IPS-18c (cell line): Measurements from ENCODE around the gene ZNF618.

Source experiments
- H3K4me3 ChIP-seq: 2 replicates; pipeline ENCODE4 v1.7.0; 2013; ENCODE audit warnings: low read depth, mild to moderate bottlenecking, low read length, moderate library complexity; ENCODE audit not compliant: insufficient read depth
- H3K9me3 ChIP-seq: one replicate; pipeline ENCODE4 v1.6.1; 2013; ENCODE audit warnings: mild to moderate bottlenecking, low read length, moderate library complexity; ENCODE audit not compliant: control insufficient read depth, insufficient read depth

ZNF618 gene

DNA sequence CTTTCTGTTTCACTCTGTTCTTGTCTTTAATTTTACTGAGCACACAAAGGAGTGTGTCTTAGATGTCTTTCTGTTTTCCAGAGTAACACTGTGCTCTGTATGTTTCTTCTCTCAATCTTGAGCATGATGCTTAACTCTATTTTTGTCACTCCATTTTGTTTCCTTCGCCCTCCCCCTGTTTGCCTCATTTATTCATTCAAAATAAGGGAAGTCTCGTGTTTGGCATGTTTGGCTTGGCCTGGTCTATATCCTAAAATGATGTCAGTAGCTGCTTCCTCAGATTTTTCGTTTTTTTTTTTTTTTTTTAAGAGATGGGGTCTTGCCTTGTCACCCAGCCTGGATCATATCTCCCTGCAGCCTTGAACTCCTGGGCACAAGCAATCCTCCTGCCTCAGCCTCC lies 22.0 kb downstream of the ZNF618 start:
- no peak overlapping the region for H3K4me3 ChIP-seq
- H3K9me3 ChIP-seq = no peaks in the 10 kb centered on the region

DNA sequence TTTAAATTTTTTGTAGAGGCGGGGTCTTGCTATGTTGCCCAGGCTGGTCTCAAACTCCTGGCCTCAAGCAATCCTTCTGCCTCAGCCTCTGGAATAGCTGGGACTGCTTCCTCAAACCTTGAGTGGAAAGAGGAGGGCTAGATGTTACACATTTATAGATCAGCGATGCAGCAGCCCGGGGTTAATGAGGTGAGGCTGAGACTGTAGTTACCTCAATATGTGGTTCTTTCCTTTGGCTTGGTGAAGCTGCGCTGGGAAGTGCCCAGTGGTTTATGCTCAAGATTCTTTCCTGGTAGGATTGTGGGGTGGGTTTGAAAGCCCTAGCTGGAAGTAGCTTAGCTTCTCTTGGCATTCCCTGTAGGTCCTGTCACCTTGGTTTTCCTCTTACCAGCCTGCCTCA lies 22.5 kb downstream of the ZNF618 start:
- H3K4me3 ChIP-seq = no peak overlapping the region
- no peaks in the 10 kb centered on the region for H3K9me3 ChIP-seq

DNA sequence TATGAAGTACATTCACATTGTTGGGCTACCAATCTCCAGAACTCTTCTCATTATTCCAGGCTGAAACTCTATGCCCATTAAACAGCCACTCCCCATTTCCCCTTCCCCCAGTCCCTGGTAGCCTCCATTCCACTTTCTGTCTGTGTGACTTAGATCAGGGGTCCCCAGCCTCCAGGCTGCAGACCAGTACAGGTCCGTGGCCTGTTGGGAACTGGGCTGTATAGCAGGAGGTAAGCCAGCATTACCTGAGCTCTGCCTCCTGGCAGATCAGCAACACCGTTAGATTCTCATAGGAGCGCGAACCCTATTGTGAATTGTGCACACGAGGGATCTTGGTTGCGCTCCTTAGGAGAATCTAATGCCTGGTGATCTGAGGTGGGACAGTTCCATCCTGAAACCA lies 23.1 kb downstream of the ZNF618 start:
- H3K9me3 ChIP-seq = no peaks in the 10 kb centered on the region

DNA sequence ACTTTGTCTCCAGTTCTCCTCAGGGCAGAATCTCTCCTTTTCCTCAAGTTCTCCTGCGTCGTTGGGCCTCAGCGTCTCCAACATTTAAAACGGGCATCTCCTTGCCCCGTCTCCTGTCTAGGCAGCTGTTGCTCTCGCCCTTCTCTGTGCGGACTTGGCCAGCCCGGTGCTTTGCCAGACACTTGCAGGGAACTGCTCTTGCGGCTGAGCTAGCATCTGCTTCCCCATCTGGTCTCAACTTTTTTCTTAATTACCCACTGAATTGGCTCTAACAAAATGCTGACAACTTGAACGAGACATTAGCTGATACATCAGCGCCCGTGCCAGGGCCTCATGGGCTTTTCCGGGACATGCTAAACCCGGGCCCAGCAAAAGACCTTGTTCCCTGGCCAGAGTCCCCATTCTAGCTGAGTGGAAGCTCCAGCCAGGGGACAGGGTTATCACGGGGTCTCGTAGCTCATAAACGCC lies 25.1 kb downstream of the ZNF618 start:
- Histone ChIP-seq H3K9me3 (no peaks in the 10 kb centered on the region), H3K4me3 (no peak overlapping the region)

More for the DNA sequence above, 23.1 kb downstream of the ZNF618 start:
- no peak overlapping the region for H3K4me3 ChIP-seq

DNA sequence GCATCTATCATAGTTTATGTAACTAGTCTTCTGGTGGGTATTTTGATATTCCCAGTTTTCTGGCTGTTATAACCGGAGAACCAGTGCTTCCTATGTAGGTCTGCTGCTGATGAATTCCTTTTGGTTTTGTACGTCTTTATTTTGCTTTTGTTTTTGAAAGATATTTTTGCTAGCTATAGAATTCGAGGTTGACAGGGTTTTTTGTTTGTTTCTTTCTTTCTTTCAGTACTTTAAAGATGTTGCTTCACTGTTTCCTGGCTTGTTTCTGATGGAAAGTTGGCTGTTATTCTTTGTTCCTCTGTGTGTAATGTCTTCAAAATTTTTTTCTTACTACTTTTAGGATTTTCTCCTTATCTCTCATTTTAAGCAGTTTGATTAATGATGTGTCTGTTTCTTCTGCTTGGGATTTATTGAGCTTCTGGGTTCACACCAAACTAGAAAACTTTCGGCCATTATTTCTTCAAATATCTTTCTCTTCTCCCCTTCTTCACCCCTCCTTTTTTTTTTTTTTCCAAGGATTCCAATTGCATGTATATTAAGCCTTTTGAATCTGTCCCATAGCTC lies 27.5 kb downstream of the ZNF618 start:
- Histone ChIP-seq H3K4me3 (no peak overlapping the region), H3K9me3 (no peaks in the 10 kb centered on the region)

DNA sequence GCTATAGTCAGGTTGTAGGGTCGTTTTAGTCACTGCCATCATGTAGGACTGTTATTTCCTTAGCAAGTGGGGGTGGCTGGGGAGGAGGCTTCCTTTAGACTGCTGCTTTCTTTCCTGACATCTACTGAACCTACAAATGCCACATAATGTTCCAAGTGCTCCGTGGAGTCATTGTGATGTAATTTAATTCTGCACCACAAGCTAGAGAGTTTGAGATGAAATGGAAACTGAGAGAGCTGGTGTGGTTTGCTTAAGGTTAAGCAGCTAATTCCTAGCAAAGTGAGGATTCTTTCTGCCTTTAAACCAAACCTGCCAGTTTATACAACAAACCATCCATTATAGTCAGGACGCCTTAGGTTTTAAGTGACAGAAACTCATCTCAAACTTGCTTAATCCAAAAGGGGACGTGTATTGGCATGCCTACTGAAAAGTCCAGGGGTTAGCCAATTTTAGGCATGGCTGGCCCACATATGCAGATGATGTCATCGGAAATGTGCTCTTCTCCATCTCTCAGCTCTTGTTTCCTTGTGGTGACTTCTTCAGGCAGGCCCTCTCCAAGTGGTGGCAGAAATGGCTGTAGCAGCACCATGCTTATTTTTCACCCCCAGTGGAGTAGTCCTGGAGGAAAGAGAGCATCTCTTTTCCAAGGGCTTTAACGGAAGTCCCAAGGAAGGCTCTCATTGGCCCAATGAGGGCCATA lies 30.5 kb downstream of the ZNF618 start:
- Histone ChIP-seq H3K4me3 (no peak overlapping the region), H3K9me3 (no peaks in the 10 kb centered on the region)

DNA sequence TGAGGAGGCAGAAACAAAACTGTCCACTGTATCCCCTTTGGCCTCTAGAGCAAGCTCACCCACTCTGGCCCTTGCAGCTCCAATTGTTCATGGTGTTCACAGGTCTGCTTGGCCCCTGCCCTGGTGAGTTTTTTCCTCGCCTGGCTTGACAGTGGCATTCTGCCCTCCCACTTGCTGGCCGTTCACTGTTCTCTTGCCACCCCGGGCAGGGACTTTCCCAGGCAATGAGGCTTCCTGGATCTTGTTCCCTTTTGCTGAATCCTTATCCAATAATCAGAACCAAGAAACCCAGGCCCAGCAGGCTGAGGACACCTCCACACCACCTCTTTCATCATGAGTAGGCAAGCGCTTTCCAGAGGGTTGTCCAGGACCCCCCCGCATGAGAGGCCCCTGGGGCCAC lies 31.2 kb downstream of the ZNF618 start:
- Histone ChIP-seq H3K9me3 (no peaks in the 10 kb centered on the region), H3K4me3 (no peak overlapping the region)

DNA sequence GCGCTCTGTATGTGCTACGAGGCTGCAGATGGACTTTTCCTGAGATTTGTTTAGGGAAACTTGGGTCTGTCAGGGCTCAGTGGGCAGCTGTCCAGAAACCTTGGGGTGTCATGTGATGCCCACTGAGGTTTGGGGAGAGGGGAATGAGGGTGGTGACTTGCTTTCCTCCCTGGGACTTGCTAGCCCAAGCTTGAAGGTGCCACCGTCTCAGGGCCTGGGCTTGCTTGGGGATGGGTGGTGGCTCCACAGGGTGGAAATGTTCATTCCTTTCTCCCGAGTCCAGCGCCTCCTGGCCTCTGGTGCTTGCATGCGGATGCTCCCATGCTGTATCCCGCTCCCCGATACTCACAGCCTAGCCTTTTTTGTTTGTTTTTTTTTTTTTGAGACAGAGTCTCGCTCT lies 33.3 kb downstream of the ZNF618 start:
- no peaks in the 10 kb centered on the region for H3K9me3 ChIP-seq

DNA sequence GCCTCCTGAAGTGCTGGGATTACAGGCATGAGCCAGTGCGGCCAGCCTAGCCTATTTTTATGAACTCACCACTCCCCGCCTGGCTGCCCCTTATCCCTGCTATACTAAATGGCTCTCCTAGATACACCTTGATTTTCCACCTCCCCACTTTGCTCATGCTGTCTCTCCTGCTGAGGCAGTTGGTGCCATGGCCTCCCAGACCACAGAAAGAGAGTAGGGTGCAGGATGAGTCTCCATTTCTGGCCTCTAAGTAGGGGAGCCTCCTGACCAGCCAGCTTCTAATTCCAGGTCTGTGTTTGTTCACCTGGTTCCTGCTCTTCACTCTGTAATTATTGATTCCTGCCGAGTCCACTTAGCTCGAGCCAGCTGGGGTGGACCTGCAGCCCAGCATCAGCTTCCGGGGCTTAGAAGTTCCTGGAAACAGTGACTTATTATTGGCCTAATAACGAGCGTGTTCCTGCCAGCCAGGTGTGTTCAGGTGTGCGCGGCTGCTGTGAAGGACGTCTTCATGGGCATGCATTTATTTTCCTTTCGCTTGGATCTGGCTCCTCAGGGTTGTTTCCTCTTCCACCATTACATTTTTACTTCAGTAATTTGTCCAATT lies 34.0 kb downstream of the ZNF618 start:
- no peak overlapping the region for H3K4me3 ChIP-seq
- no peaks in the 10 kb centered on the region for H3K9me3 ChIP-seq

More for the DNA sequence above, 33.3 kb downstream of the ZNF618 start:
- H3K4me3 ChIP-seq = no peak overlapping the region

DNA sequence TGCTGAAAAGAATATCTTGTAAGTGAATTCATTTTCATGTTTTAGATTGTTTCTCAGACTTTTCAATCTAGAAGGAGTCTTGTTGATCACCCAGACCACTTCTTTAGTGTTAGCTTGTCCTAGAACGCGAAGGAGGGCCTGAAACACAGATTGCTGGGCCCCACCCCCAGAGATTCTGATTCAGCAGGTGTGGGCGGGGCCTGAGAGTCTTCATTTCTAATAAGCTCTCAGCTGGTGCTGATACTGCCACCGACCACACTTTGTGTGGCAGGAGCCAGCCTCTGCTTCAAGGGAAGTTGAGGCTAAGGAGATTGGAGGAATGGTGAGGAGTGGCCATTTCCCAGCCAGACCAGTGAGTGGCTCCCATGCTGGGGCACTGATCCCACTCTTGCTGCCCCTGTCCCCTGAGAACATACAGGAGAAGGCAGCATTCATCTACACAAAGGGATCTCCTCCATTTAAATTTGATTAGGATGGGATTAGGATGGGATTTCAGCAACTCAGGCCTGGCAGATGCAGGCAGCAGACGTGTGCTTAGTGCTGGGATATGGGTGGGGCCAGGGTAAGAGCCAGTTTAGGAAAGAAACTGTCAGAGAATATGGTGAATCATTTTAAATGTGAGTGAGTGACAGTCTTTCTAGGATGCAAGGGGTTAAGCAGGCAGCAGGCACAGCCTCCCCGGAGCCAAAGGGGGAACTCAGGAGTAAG lies 35.9 kb downstream of the ZNF618 start:
- no peak overlapping the region for H3K4me3 ChIP-seq
- H3K9me3 ChIP-seq = no peaks in the 10 kb centered on the region

DNA sequence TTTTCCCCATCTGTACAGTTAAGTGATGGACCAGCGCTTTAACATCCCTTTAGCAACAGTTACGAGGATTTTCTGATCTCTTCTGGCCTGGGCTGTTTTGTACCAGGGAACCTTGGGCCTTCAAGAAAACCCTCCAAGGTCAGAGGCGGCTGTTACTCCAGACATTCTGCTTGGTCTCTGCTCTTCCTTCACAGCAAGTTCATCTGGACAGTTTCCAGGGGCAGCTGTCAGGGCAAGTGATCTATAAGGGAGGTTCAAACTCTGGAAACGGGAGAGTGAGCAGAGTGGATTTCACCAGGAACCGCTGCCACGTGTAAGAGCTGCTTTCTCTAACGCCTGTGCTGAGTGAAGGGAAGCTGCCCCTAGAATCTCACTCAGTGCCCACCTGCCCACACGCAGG lies 36.7 kb downstream of the ZNF618 start:
- Histone ChIP-seq H3K4me3 (no peak overlapping the region), H3K9me3 (no peaks in the 10 kb centered on the region)

DNA sequence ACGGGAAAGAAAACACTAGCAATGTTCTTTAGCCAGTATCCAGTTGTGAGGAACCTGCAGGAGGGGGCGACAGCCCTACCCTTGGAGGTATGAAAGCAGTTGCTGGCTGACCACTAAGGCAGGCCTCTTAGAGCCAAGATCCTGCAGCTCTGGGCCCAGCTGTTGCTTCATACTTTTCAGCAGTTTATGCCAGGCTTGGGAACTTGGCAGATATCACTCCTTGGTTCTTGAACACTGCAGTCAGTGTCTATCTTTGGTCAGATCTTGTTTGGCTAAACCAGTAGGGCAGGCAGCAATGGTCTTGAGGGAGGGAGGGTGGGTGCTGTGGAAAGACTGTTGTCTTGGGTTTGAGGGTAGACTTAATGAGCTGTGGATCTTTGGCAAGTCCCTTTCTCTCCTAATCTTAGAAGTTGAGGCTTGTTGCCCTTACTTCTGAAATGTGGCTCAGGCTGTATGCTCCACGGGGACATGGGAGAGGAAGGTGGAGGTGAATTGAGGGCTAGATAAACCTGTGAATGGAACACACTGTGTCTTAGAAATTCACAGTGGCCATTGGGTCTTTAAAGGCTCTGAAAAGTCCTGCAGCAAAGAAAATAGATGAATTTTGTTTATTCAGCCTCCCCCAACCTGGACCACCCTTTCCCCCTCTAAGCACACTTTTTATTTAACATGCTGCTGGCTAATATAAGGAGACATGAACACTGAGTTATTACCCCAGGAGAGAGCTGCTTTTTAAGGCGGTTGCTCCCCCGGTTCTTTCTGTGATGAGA lies 37.5 kb downstream of the ZNF618 start:
- H3K9me3 ChIP-seq = no peaks in the 10 kb centered on the region
- H3K4me3 ChIP-seq = no peak overlapping the region

DNA sequence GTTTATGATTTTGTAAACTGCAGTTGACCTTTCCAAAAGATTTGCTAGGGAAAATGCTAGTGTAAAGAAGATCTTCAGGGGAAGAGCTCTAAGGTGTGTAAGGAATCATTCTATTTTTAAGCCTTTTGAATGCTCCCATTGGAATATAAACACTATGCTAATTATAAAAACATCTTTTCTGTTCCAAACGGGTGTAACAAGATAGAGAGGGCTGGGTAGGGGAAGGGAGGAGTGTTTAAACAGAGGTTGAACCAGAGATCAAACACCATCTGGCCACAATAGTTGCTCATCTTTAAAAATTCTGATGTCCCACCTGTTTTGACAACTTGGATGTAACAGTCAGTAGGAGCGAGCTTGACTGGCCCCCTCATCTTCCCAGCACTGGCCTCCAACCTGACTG lies 38.4 kb downstream of the ZNF618 start:
- H3K4me3 ChIP-seq = no peak overlapping the region
- no peaks in the 10 kb centered on the region for H3K9me3 ChIP-seq

DNA sequence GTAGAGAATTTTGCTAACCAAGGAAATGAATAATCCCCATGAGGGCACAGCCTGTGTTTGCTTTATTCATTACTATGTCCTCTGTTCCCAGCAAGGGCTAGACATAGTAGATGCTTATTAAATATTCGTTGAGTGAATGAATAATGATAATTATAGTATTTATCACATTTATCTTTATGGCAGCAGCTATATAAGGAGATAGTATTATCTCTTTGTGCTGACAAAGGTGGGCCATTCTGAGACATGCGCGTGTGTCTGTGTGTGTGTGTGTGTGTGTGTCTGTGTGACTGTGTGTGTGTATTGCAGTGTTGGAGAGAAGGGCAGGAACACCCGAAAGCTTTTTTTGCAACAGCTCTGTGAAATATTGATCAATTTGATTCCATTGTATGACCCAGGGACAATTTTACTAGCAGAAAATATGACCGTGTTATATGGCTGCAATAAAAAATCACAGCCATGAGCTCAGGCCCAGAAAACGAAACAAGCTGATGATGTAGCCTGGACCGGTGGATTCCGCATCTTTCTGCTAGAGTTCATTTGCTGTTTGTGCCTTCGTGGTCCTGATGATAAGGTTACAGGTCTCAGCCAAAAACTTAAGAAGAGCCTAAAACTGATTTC lies 39.8 kb downstream of the ZNF618 start:
- H3K9me3 ChIP-seq = no peaks in the 10 kb centered on the region

DNA sequence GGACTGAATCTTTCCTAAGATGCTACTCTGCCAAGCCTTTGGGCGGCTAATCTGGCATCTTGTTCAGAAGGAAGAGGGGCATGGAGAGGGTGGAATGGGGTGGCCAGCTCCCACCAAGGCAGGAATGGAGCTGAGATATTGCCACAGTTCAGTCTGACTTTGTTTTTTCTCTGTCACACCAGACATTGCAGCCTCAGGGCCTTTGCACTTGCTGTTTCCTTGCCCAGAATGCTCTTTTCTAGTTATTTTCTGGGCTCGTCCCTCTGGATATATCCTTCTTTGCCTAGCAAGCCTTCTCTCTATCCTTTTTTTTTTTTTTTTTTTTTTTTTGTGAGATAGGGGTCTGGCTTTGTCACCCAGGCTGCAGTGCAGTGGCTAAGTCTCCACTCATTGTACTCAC lies 40.8 kb downstream of the ZNF618 start:
- H3K9me3 ChIP-seq = no peaks in the 10 kb centered on the region
- no peak overlapping the region for H3K4me3 ChIP-seq

More for the DNA sequence above, 39.8 kb downstream of the ZNF618 start:
- H3K4me3 ChIP-seq = no peak overlapping the region

DNA sequence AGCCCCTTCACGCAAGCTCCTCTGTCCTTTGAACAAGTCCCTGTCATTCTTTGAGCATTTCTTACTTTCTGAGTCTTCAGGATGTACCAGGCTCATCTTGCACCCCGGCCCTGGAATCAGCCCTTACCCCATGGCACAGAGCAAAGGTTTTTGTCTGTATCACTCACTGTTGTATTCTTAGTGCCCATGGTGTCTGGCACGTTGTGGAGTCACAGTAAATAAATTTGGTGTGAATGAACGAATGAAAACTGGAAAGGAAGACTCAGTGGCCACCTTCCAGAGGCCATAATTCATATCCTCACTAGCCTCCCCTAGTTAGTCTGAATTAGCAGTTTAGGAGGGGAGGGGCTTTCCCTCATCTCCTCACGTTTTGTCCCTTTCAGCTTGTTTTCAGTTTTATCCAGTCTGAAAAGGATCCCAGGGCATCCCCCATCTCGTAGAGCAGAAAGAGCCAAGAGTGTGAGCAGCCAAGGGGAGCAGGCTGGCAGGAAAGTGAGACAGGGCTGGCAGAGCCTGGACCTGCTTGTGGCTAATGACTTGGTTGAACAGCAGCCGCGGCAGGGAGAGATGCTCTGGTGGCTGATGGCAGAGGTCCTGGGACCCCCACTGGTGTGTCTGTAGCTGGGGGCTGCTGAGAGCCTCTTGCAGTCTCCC lies 42.7 kb downstream of the ZNF618 start:
- Histone ChIP-seq H3K4me3 (no peak overlapping the region), H3K9me3 (no peaks in the 10 kb centered on the region)
